Hematopoietic multipotent progenitor cell (in vitro differentiated cells): ENCODE measurements around the gene PCDHA10. TPM values are rescaled to one million over a fixed set of nuclear protein-coding genes. Genes with fewer than 3 reads are reported as not detected.

Source experiments
- DNase-seq, 3 donors: peaks; one replicate each; pipeline ENCODE4 v3.0.0-alpha.2; 2011 to 2015; ENCODE audit warnings: low read depth in 2 of 3, low spot score in 2 of 3
- total RNA-seq: library from RNA; depleted of rRNA; stranded (reverse); fragments of >200 nt; gene quantifications from one replicate; pipeline ENCODE4 v1.2.3, GENCODE V29; 2012

PCDHA10 gene
- total RNA-seq, 1 donor = under 0.01 TPM

GRCh38 chr5:140883373-140883772, 27.7 kb downstream of the PCDHA10 start:
- no peak for DNase-seq

GRCh38 chr5:140883927-140884697, 28.4 kb downstream of the PCDHA10 start:
- no peak for DNase-seq

GRCh38 chr5:140916325-140916724, 60.6 kb downstream of the PCDHA10 start:
- DNase-seq = no peak

Other genes starting within 250 kb of the PCDHA10 start
- gene CD14, start 222.7 kb upstream of the PCDHA10 start, total RNA-seq = 5.4 TPM
- 25.3 TPM for gene TMCO6, start 216.4 kb upstream of the PCDHA10 start, total RNA-seq
- gene NDUFA2, start 208.3 kb upstream of the PCDHA10 start, total RNA-seq = 27.2 TPM
- gene IK, start 208.1 kb upstream of the PCDHA10 start, total RNA-seq = 61.1 TPM
- 18.3 TPM for gene WDR55, start 191.0 kb upstream of the PCDHA10 start, total RNA-seq
- 0.54 TPM for gene DND1, start 182.3 kb upstream of the PCDHA10 start, total RNA-seq
- gene HARS1, start 164.5 kb upstream of the PCDHA10 start, total RNA-seq = 41.2 TPM
- gene HARS2, start 164.4 kb upstream of the PCDHA10 start, total RNA-seq = 24.0 TPM
- gene ZMAT2, start 155.4 kb upstream of the PCDHA10 start, total RNA-seq = 22.1 TPM
- not detected for gene PCDHA1, start 69.8 kb upstream of the PCDHA10 start, total RNA-seq
- under 0.01 TPM for gene PCDHA2, start 61.0 kb upstream of the PCDHA10 start, total RNA-seq
- gene PCDHA3, start 54.8 kb upstream of the PCDHA10 start, total RNA-seq = under 0.01 TPM
- 0.27 TPM for gene PCDHA4, start 48.8 kb upstream of the PCDHA10 start, total RNA-seq
- under 0.01 TPM for gene PCDHA5, start 34.3 kb upstream of the PCDHA10 start, total RNA-seq
- under 0.01 TPM for gene PCDHA6, start 27.9 kb upstream of the PCDHA10 start, total RNA-seq
- 0.27 TPM for gene PCDHA7, start 21.6 kb upstream of the PCDHA10 start, total RNA-seq
- gene PCDHA8, start 14.7 kb upstream of the PCDHA10 start, total RNA-seq = under 0.01 TPM
- under 0.01 TPM for gene PCDHA9, start 7.5 kb upstream of the PCDHA10 start, total RNA-seq
- gene PCDHA11, start 13.1 kb downstream of the PCDHA10 start, total RNA-seq = under 0.01 TPM
- gene PCDHA12, start 19.4 kb downstream of the PCDHA10 start, total RNA-seq = under 0.01 TPM
- gene PCDHA13, start 26.2 kb downstream of the PCDHA10 start, total RNA-seq = not detected
- under 0.01 TPM for gene PCDHAC1, start 70.4 kb downstream of the PCDHA10 start, total RNA-seq
- gene PCDHAC2, start 110.6 kb downstream of the PCDHA10 start, total RNA-seq = under 0.01 TPM
- gene PCDHB1, start 195.5 kb downstream of the PCDHA10 start, total RNA-seq = under 0.01 TPM
- 0.27 TPM for gene PCDHB2, start 238.7 kb downstream of the PCDHA10 start, total RNA-seq
- gene PCDHB3, start 244.6 kb downstream of the PCDHA10 start, total RNA-seq = under 0.01 TPM